GM10266 (cell line): ENCODE measurements around the gene CBLB.
A peak's percentile ranks its signal among the peaks of the same experiment; 100 is the strongest.

Experiments used
- DNase-seq: peaks from one replicate; pipeline ENCODE4 v3.0.0; 2012; ENCODE audit errors: extremely low spot score
- TF ChIP-seq, protein P1 (sequence below): IDR thresholded peaks from 2 replicates; pipeline ENCODE4 v1.5.1; 2012; ENCODE audit warnings: mild to moderate bottlenecking, low read depth; ENCODE audit not compliant: control insufficient read depth, insufficient read depth; ENCODE audit errors: missing control alignments

CBLB gene

DNA sequence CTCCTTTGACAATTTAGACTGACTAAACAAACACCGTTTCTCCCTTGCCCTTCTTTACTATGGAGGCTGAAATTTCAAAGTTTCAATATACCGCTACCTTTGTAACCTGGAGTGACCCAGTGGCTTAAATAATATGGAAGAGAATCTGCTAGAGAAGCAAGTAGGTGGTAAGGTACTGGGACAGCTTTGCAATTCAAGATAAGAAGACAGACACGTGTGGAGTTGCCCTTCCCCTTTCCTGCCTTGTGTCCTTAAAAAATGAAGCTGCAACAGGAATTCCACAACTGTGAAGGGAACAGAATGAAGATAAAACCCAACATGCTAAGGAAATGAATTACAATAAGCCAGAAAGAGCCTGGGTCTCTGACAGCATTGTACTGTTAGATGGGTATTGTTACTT lies 26.4 kb downstream of the CBLB start:
- TF ChIP-seq, protein P1, sequence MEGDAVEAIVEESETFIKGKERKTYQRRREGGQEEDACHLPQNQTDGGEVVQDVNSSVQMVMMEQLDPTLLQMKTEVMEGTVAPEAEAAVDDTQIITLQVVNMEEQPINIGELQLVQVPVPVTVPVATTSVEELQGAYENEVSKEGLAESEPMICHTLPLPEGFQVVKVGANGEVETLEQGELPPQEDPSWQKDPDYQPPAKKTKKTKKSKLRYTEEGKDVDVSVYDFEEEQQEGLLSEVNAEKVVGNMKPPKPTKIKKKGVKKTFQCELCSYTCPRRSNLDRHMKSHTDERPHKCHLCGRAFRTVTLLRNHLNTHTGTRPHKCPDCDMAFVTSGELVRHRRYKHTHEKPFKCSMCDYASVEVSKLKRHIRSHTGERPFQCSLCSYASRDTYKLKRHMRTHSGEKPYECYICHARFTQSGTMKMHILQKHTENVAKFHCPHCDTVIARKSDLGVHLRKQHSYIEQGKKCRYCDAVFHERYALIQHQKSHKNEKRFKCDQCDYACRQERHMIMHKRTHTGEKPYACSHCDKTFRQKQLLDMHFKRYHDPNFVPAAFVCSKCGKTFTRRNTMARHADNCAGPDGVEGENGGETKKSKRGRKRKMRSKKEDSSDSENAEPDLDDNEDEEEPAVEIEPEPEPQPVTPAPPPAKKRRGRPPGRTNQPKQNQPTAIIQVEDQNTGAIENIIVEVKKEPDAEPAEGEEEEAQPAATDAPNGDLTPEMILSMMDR: no peak
- DNase-seq: no peak

DNA sequence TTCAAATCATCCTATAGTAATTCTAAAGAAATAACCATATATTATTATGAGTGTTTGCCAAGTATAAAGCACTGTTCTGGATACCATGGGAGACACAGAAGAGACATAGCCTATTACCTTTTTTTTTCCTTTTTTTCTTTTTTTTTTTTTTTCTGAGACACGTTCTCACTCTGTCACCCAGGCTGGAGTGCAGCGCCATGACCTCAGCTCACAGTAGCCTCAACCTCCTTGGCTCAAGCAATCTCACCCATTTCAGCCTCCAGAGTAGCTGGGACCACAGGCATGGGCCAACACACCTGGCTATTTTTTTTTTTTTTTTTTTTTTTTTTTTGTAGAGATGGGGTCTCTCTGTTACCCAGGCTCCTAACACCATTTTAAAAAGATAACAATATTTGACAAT lies 30.9 kb downstream of the CBLB start:
- no peak for DNase-seq
- TF ChIP-seq, protein P1: no peak

DNA sequence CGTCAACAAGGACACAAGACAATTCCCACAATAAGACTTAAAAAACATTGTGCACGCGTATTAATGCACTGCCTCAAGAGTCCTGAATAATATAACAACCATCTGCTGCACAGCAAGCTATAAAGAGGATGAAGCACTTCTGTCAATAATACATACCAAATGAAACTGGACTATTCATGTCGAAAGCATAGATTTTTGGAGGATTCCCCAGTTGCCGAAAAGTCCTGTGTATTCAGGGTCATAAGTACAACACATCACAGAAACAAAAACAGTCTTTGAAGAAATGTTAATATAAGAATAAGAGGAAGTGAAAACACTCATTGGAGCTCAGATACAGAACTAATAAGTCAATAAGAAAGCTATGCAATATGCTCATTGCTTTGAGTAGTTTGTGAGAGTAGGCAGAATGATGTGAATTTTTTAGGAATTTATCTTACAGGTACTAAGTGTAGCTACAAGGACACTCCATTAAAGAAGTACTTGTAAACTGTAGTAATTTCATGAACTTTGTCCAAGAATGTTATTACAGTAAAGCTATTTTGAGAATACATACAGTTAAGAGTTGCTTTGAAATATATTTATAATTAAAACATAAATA lies 31.6 kb downstream of the CBLB start:
- TF ChIP-seq, protein P1: no peak
- peak; percentile 44 for DNase-seq

DNA sequence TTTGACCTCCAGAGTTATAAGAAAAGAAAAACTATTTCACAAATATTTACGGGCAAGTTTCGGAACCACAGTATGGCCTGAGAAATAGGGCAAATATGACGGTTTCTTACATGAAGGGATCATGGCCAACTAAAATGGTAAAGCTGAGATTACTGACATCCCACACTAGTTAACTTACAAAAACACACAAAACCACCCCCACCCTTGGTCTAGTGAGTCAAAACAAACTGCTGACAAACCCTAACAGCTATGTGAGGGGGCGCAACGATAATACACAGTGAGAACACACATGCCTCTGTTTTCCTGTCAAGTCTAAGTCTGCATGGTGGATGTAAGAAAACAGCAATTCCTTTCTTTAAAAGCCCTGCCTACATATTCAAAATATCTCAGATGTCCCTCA lies 32.3 kb downstream of the CBLB start:
- TF ChIP-seq, protein P1: no peak
- DNase-seq: peak; percentile 45

DNA sequence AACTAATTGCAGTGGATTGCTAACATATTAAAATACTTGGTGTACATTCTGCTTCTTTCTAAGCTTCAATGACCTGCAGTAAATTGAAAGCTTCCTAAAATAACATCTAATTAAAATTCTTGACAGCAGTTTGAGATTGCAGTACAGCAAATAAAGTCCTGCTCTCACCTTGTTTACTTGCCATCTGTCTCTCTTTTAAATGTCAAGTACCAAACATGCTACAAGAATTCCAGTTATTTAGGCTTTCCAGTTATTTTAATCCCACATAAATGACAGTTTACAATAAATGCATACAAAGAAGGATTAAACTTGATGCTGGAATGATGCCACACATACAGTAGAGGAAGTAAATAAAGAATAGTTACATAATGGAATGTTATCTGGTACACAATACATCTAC lies 33.2 kb downstream of the CBLB start:
- DNase-seq: no peak
- TF ChIP-seq, protein P1: no peak

DNA sequence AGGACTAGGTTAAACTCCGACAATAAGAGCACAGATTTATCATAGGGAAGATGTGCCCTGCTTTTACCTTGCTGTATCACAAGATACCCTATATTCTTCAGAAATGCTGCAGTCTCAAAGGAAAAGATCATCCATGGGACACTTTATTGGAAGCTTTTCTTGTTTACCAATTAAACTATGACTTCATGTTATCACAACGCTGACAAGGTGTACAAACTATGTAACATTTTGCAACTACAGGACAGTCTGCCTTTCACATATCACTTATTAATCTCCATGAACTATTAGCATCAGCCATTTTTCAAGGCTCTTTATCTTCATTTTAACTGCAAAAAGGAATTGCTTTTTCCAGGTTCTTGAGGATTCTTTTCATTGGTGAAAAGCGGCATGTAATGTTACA lies 34.0 kb downstream of the CBLB start:
- DNase-seq: no peak

DNA sequence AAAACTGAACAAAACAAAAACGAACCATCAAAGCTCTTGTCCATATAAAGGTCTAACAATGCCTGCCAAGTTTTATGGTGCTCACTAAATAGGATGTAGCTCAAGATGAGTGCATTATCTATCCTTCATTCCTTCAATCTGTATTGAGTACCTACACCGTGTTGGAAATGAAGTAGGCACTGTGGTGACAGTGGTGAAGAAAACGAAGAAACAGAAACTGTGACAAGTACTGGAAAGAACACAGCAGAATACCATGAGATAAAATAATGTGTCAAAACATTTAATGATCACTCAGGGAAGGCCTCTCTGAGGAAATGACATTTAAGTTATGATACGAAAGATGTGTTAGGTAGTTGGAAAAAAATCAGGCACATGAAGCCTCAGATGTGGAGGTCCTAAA lies 36.2 kb downstream of the CBLB start:
- DNase-seq: no peak
- TF ChIP-seq, protein P1: no peak

More for the DNA sequence above, 34.0 kb downstream of the CBLB start:
- TF ChIP-seq, protein P1: no peak
